GM19452 (cell line): ENCODE data around the gene RAB5A.
"Not testable (repeated sequence)": the region's sequence is repeated elsewhere in the genome, so short reads cannot be mapped to it uniquely, and the experiment has no call there.

Experiments used
- ATAC-seq: cut with Tn5 transposase; IDR thresholded peaks from one replicate; pipeline ENCODE4 v1.9.1; 2021; ENCODE audit not compliant: unreplicated experiment

Gene RAB5A

GRCh38 chr3:20023623-20024405 lies 76.9 kb downstream of the RAB5A start:
- no peak for ATAC-seq

DNA sequence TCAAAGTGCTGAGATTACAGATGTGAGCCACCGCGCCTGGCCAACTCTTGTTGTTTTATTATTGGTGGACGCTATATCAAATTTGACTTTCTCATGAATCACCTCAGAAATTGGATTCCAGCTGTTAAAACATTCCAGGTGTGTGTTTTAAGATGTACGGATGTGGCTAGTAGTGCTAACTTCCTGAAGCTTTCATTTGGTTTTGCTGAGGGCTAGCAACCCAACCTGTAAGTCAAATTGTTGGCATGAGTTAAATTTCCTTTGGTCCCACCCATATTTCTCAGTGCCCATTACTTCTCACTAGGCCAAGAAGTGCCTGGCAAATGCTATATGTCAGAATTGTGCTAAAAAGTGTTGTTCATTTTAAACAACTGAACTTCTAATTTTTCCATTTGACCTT lies 80.2 kb downstream of the RAB5A start:
- no peak for ATAC-seq

GRCh38 chr3:20028905-20029331 lies 82.0 kb downstream of the RAB5A start:
- ATAC-seq: no peak

DNA sequence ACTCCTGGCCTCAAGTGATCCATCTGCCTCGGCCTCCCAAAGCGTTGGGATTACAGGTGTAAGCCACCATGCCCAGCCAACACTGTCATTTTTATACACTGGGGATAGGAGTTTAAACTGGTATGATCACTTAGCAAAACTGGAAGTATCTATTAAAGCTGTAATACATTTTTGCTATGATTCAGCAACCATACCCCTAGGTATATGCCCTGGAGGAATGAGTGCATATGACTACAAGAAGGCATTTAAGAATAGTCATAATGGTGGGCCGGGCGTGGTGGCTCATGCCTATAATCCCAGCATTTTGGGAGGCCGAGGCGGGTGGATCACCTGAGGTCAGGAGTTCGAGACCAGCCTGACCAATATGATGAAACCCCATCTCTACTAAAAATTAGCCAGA lies 85.0 kb downstream of the RAB5A start:
- not testable (repeated sequence) for ATAC-seq
